Keratinocyte (primary cell): Measurements from ENCODE around the gene ZSWIM6. TPM values are rescaled to one million over a fixed set of nuclear protein-coding genes. Genes with fewer than 3 reads are reported as not detected.

Source experiments
- DNase-seq: peaks from one replicate; pipeline ENCODE4 v3.0.0-alpha.2; 2011; ENCODE audit warnings: low read depth, missing footprints, low spot score
- FAIRE-seq: peaks from 2 replicates; lab custom pipeline; 2011; peaks lifted over from hg19 to GRCh38; lab: Jason Lieb, UNC
- H2AFZ ChIP-seq: 2 replicates; pipeline ENCODE4 v1.6.0; 2012; ENCODE audit warnings: low read length, control low read depth, inconsistent platforms; ENCODE audit not compliant: control insufficient read depth
- H3K27ac ChIP-seq: 2 replicates; pipeline ENCODE4 v1.5.1; 2011; ENCODE audit warnings: low read length; ENCODE audit not compliant: control insufficient read depth, insufficient read depth
- H3K27me3 ChIP-seq: 3 replicates; pipeline ENCODE4 v1.6.0; 2011; ENCODE audit warnings: low read length; ENCODE audit not compliant: control insufficient read depth, insufficient read depth; ENCODE audit errors: extremely low read depth
- H3K36me3 ChIP-seq, 2 experiments: 2 replicates in 1 of 2; 3 replicates in 1 of 2; pipeline ENCODE4 v1.5.1; 2011; ENCODE audit warnings: low read length in 2 of 2, mild to moderate bottlenecking in 1 of 2; ENCODE audit not compliant: control insufficient read depth in 2 of 2, insufficient read depth in 2 of 2; ENCODE audit errors: extremely low read depth in 1 of 2
- H3K4me1 ChIP-seq: 3 replicates; pipeline ENCODE4 v1.5.1; 2011; ENCODE audit warnings: low read length; ENCODE audit not compliant: control insufficient read depth, insufficient read depth; ENCODE audit errors: extremely low read depth
- H3K4me2 ChIP-seq: 3 replicates; pipeline ENCODE4 v1.6.0; 2011; ENCODE audit warnings: low read depth, low read length; ENCODE audit not compliant: control insufficient read depth, insufficient read depth; ENCODE audit errors: extremely low read depth
- H3K4me3 ChIP-seq, 3 experiments: fragments of 200-600 bp in 1 of 3; sonication (generic) in 1 of 3; 2 replicates in 2 of 3; 3 replicates in 1 of 3; pipeline ENCODE4 v1.5.1; 2011 to 2016; ENCODE audit warnings: low read length in 3 of 3, mild to moderate bottlenecking in 3 of 3, control low read depth in 2 of 3, inconsistent platforms in 1 of 3, low read depth in 1 of 3, mixed read lengths in 1 of 3, mixed run types in 1 of 3, moderate library complexity in 1 of 3; ENCODE audit not compliant: control insufficient read depth in 2 of 3, insufficient read depth in 2 of 3; ENCODE audit errors: extremely low read depth in 1 of 3
- H3K79me2 ChIP-seq: 2 replicates; pipeline ENCODE4 v1.6.0; 2012; ENCODE audit warnings: low read length; ENCODE audit not compliant: control insufficient read depth, insufficient read depth
- H3K9ac ChIP-seq: 3 replicates; pipeline ENCODE4 v1.6.0; 2011; ENCODE audit warnings: low read length; ENCODE audit not compliant: control insufficient read depth, insufficient read depth; ENCODE audit errors: extremely low read depth
- H3K9me1 ChIP-seq: 3 replicates; pipeline ENCODE4 v1.6.0; 2011; ENCODE audit warnings: low read length; ENCODE audit not compliant: control insufficient read depth, insufficient read depth; ENCODE audit errors: extremely low read depth
- H3K9me3 ChIP-seq: 2 replicates; pipeline ENCODE4 v1.5.1; 2012; ENCODE audit warnings: low read depth, low read length; ENCODE audit not compliant: control insufficient read depth
- H4K20me1 ChIP-seq: 3 replicates; pipeline ENCODE4 v1.6.0; 2011; ENCODE audit warnings: low read length; ENCODE audit not compliant: control insufficient read depth, insufficient read depth; ENCODE audit errors: extremely low read depth
- EZH2 ChIP-seq: IDR thresholded peaks from one replicate; pipeline ENCODE4 v1.6.1; 2012; ENCODE audit warnings: inconsistent platforms, mild to moderate bottlenecking, low read length, moderate library complexity
- dilution Hi-C: fragments of 300-500 bp; cut with MboI; formaldehyde crosslinking; loops from one replicate; pipeline ENCODE4 v1.7.0; 2020; ENCODE audit warnings: low sequenced_read_pairs; ENCODE audit not compliant: extremely low pct_ligation_motif_present
- polyA plus RNA-seq, 5 experiments: library from polyadenylated mRNA; depleted of rRNA in 3 of 5; stranded (reverse) in 3 of 5; stranded (forward) in 1 of 5; unstranded in 1 of 5; fragments of >200 nt; gene quantifications; 1 replicate in 1 of 5; 2 replicates in 3 of 5; 3 replicates in 1 of 5; pipeline versions ENCODE4 v1.2.1 to v1.2.3, GENCODE V29; 2011 to 2012; ENCODE audit warnings: missing spikeins in 2 of 5, low read depth in 1 of 5, low replicate concordance in 1 of 5
- TF ChIP-seq, protein P1 (sequence below), 3 experiments: IDR thresholded peaks in 1 of 3; conservative IDR thresholded peaks in 1 of 3; optimal IDR thresholded peaks in 1 of 3; 2 replicates in 2 of 3; 3 replicates in 1 of 3; pipeline versions ENCODE3 to v1.5.1; 2011; ENCODE audit warnings: low read length in 3 of 3, mild to moderate bottlenecking in 3 of 3, moderate library complexity in 2 of 3, control low read depth in 1 of 3, inconsistent platforms in 1 of 3; ENCODE audit not compliant: insufficient read depth in 2 of 3; ENCODE audit errors: extremely low read depth in 1 of 3

Gene ZSWIM6
- polyA plus RNA-seq, 1 donor (not counting 4 experiments of a cell fraction or from before 2014, with no cell fraction given): 9.9 TPM

GRCh38 chr5:61468483-61468865, 136.4 kb downstream of the ZSWIM6 start:
- no peak overlapping the region for H3K27ac ChIP-seq
- no peaks in the 10 kb centered on the region for H3K9me1 ChIP-seq
- peaks cover 3% of the 10 kb centered on the region for H3K4me1 ChIP-seq
- TF ChIP-seq, protein P1, sequence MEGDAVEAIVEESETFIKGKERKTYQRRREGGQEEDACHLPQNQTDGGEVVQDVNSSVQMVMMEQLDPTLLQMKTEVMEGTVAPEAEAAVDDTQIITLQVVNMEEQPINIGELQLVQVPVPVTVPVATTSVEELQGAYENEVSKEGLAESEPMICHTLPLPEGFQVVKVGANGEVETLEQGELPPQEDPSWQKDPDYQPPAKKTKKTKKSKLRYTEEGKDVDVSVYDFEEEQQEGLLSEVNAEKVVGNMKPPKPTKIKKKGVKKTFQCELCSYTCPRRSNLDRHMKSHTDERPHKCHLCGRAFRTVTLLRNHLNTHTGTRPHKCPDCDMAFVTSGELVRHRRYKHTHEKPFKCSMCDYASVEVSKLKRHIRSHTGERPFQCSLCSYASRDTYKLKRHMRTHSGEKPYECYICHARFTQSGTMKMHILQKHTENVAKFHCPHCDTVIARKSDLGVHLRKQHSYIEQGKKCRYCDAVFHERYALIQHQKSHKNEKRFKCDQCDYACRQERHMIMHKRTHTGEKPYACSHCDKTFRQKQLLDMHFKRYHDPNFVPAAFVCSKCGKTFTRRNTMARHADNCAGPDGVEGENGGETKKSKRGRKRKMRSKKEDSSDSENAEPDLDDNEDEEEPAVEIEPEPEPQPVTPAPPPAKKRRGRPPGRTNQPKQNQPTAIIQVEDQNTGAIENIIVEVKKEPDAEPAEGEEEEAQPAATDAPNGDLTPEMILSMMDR (optimal IDR thresholded peaks at IDR 0.05 in 1 of 3, IDR thresholded peaks at IDR 0.05 in 1 of 3, conservative IDR thresholded peaks at IDR 0.05 in 1 of 3; ENCODE audit: extremely low read depth in 1 of 3, insufficient read depth in 2 of 3, low read length in 3 of 3): peak in 2 of 3 experiments; percentile 9 to 12
- no peak for TF ChIP-seq EZH2
- H3K4me2 ChIP-seq: no peak overlapping the region
- H3K9ac ChIP-seq: no peak overlapping the region
- no peaks in the 10 kb centered on the region for H3K9me3 ChIP-seq
- DNase-seq (no peak), FAIRE-seq (no peak)
- H2AFZ ChIP-seq: no peak overlapping the region
- H3K79me2 ChIP-seq: peaks cover 30% of the 10 kb centered on the region
- H3K4me3 ChIP-seq: no peak overlapping the region
- dilution Hi-C loops: no loop called here
- H3K36me3 ChIP-seq: no peaks in the 10 kb centered on the region
- H4K20me1 ChIP-seq: no peaks in the 10 kb centered on the region
- no peaks in the 10 kb centered on the region for H3K27me3 ChIP-seq

DNA sequence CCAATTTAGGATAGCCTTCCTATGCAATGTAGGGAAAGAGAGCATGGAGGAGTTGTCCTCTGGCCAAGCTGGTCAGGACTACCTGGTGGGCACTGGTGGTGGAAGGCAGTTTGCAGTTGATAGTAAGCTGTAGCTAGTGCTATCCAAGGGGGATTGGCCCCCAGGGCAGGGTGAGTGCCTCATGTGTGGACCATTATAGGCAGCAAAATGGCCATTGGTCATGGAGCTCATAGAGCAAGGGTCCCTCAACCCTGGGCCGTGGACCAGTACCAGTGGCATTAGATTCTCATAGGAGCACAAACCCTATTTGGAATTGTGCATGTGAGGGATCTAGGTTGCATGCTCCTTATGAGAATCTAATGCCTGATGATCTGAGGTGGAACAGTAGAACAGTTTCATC, 139.3 kb downstream of the ZSWIM6 start:
- H3K27me3 ChIP-seq: no peaks in the 10 kb centered on the region
- H4K20me1 ChIP-seq: no peaks in the 10 kb centered on the region
- no peak for DNase-seq
- H3K4me2 ChIP-seq: no peak overlapping the region
- peaks cover 17% of the 10 kb centered on the region for H3K79me2 ChIP-seq
- TF ChIP-seq, protein P1 (optimal IDR thresholded peaks at IDR 0.05 in 1 of 3, IDR thresholded peaks at IDR 0.05 in 1 of 3, conservative IDR thresholded peaks at IDR 0.05 in 1 of 3; ENCODE audit: extremely low read depth in 1 of 3, insufficient read depth in 2 of 3, low read length in 3 of 3): no peak
- TF ChIP-seq EZH2: no peak
- H3K9me1 ChIP-seq: no peaks in the 10 kb centered on the region
- no peaks in the 10 kb centered on the region for H3K9me3 ChIP-seq
- H3K9ac ChIP-seq: no peak overlapping the region
- no peak overlapping the region for H2AFZ ChIP-seq
- no peak overlapping the region for H3K27ac ChIP-seq
- dilution Hi-C loops: no loop called here
- peak; percentile 29 for FAIRE-seq
- no peaks in the 10 kb centered on the region for H3K36me3 ChIP-seq
- peaks cover 3% of the 10 kb centered on the region for H3K4me1 ChIP-seq
- no peak overlapping the region for H3K4me3 ChIP-seq
